PFSK-1 (cell line): Measurements from ENCODE around the gene INTS3.

Experiments used
- FOXP2 ChIP-seq: optimal IDR thresholded peaks from 2 replicates; pipeline ENCODE3; 2011; ENCODE audit warnings: borderline replicate concordance, control low read depth, inconsistent platforms; ENCODE audit not compliant: insufficient read depth; ENCODE audit errors: extremely low read length, extremely low read depth
- POLR2AphosphoS5 ChIP-seq: IDR thresholded peaks from 2 replicates; pipeline ENCODE4 v1.6.1; 2012; ENCODE audit warnings: low read depth, mild to moderate bottlenecking, control low read depth, low read length, moderate library complexity
- REST ChIP-seq, 2 experiments: IDR thresholded peaks; 2 replicates each; pipeline versions ENCODE4 v1.6.1 to v1.8.0; 2011 to 2012; ENCODE audit warnings: low read depth in 2 of 2, low read length in 2 of 2, control low read depth in 1 of 2, inconsistent platforms in 1 of 2, mild to moderate bottlenecking in 1 of 2, moderate library complexity in 1 of 2; ENCODE audit not compliant: insufficient read depth in 1 of 2
- TAF1 ChIP-seq: IDR thresholded peaks from 2 replicates; pipeline ENCODE4 v1.6.1; 2012; ENCODE audit warnings: low read length, control low read depth, borderline replicate concordance; ENCODE audit not compliant: insufficient read depth

DNA sequence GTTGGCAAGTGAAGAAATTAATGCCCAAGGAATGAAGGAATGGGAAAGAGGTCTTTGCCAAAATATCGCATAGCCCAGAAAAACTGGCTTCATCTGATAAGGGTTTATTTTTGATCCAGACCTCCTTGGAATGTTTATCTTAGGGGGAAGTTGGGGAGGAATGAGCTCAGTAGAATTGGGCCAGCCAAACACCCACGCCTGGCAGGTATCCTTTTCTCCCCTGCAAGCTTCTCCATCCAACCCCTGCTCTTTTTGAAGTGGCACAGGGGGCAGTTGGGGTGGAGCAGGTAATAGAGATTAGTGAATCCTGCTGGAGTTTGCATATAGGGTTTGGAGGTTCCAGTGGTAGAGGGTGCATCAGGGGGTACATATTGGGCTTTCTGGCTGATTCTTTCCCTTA is 21.1 kb downstream of the INTS3 start:
- TF ChIP-seq POLR2AphosphoS5, result no peak
- no peak for TF ChIP-seq FOXP2
- TF ChIP-seq REST (IDR thresholded peaks at IDR 0.05; ENCODE audit: insufficient read depth in 1 of 2, low read depth in 2 of 2, low read length in 2 of 2), result no peak
- no peak for TF ChIP-seq TAF1
